Esophagus muscularis mucosa (tissue), 3 donors: ENCODE measurements around the gene BOK.

ENCODE experiments used
- POLR2A ChIP-seq: fragments of 450-650 bp; IDR thresholded peaks from one replicate; pipeline ENCODE4 v1.6.1; 2017; ENCODE audit warnings: antibody characterized with exemption, moderate library complexity, mild to moderate bottlenecking, low read depth
- TF ChIP-seq, protein P1 (sequence below), 3 experiments: fragments of 200-600 bp in 2 of 3; fragments of 450-650 bp in 1 of 3; sonication (generic) in 2 of 3; IDR thresholded peaks; one replicate each; pipeline ENCODE4 v1.5.1; 2017 to 2019; ENCODE audit warnings: antibody characterized with exemption in 3 of 3, mild to moderate bottlenecking in 2 of 3, moderate library complexity in 1 of 3

DNA sequence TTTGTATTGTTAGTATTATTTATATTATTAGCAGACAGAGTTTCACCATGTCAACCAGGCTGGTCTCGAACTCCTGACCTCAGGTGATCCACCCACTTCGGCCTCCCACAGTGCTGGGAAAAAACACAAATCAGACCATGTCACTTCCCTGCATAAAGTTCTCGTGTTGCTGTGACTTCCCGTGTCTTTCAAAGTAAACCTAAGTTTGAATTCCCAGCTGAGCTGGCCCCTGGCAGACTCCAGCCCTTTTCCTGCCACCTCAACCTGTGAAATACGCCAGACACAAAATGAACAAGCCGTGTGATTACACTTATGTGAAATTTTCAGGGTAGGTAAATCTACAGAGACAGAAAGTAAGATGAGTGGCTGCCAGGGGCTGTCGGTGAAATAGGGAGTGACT is 7.9 kb downstream of the BOK start:
- TF ChIP-seq, protein P1, sequence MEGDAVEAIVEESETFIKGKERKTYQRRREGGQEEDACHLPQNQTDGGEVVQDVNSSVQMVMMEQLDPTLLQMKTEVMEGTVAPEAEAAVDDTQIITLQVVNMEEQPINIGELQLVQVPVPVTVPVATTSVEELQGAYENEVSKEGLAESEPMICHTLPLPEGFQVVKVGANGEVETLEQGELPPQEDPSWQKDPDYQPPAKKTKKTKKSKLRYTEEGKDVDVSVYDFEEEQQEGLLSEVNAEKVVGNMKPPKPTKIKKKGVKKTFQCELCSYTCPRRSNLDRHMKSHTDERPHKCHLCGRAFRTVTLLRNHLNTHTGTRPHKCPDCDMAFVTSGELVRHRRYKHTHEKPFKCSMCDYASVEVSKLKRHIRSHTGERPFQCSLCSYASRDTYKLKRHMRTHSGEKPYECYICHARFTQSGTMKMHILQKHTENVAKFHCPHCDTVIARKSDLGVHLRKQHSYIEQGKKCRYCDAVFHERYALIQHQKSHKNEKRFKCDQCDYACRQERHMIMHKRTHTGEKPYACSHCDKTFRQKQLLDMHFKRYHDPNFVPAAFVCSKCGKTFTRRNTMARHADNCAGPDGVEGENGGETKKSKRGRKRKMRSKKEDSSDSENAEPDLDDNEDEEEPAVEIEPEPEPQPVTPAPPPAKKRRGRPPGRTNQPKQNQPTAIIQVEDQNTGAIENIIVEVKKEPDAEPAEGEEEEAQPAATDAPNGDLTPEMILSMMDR (IDR thresholded peaks at IDR 0.05) = no peak
- no peak for TF ChIP-seq POLR2A
